AG10803 (cell line): ENCODE data around the gene MYO1E.
"Not testable (repeated sequence)": the region's sequence is repeated elsewhere in the genome, so short reads cannot be mapped to it uniquely, and the experiment has no call there.

Experiments
- DNase-seq: peaks from one replicate; pipeline ENCODE4 v3.0.0; 2010; ENCODE audit warnings: low read depth
- H3K4me3 ChIP-seq: 2 replicates; pipeline ENCODE4 v1.5.1; 2011; ENCODE audit warnings: mild to moderate bottlenecking, low read length, control low read depth
- CTCF ChIP-seq: conservative IDR thresholded peaks from 2 replicates; pipeline ENCODE4 v1.5.1; 2011; ENCODE audit warnings: mild to moderate bottlenecking, low read length, control low read depth, inconsistent platforms

The MYO1E gene

GRCh38 chr15:59410391-59410896 is 37.8 kb upstream of the MYO1E start:
- no peak overlapping the region for H3K4me3 ChIP-seq
- no peak for DNase-seq
- no peak for TF ChIP-seq CTCF

GRCh38 chr15:59407946-59408345 is 35.3 kb upstream of the MYO1E start:
- TF ChIP-seq CTCF = no peak
- DNase-seq = no peak

GRCh38 chr15:59406446-59406845 is 33.8 kb upstream of the MYO1E start:
- no peak overlapping the region for H3K4me3 ChIP-seq
- TF ChIP-seq CTCF = no peak
- no peak for DNase-seq

More at GRCh38 chr15:59407946-59408345, 35.3 kb upstream of the MYO1E start:
- H3K4me3 ChIP-seq = no peak overlapping the region

- no peak for DNase-seq
- H3K4me3 ChIP-seq = no peak overlapping the region
- TF ChIP-seq CTCF = no peak
Observed at GRCh38 chr15:59405079-59405478, 32.4 kb upstream of the MYO1E start.

- no peak overlapping the region for H3K4me3 ChIP-seq
- no peak for TF ChIP-seq CTCF
- no peak for DNase-seq
Observed at GRCh38 chr15:59401824-59402569, 29.3 kb upstream of the MYO1E start.

GRCh38 chr15:59401051-59401823 is 28.6 kb upstream of the MYO1E start:
- not testable (repeated sequence) for H3K4me3 ChIP-seq, DNase-seq

- H3K4me3 ChIP-seq = no peak overlapping the region
- TF ChIP-seq CTCF = no peak
- DNase-seq = no peak
Observed at GRCh38 chr15:59400103-59400813, 27.6 kb upstream of the MYO1E start.
